ENCODE measurements around the gene NPLOC4. TPM values are rescaled to one million over a fixed set of nuclear protein-coding genes. Genes with fewer than 3 reads are reported as not detected.

Gene NPLOC4
- total and polyA plus RNA-seq, 9 of the 15 experiments (the other 6 are each of a cell fraction or from before 2014, with no cell fraction given) = 1.5 to 116 (median 64.5) TPM

DNA sequence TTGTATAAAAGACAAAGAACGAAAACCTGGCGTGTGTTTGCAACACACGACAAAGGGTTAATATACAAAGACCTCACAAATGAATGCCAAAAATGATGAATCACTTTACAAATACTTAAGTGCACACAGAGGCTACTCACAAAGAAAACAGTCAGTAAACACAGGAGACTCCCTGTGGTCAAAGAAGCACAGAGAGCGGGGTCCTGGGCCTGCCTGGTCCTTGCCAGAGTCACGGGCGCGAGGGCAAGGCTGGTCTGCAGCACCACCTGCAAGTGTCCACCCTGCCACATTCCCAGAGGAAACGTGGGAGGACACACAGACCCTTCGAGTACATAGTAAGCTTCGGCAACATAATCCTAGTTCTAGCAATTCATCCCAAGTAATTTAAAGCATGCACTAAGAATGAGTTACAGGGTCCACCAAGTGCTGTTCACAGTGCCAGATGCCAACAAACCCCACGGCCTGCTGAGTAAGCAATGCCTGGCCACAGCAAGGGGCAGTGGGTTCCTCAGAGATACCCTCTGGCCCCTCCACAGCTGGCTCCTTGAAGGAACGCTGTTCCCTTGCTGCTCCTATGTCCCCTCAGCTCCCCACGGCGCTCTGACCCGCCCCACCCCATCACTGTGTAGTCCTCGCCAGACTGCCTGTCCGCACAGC is 60.2 kb downstream of the NPLOC4 start (continued):
- no peak for TF ChIP-seq ARID3A (IDR thresholded peaks at IDR 0.05; ENCODE audit: borderline replicate concordance, low read depth, low read length)
- no peak for TF ChIP-seq TCF7L2 (IDR thresholded peaks at IDR 0.05; ENCODE audit: low read depth, low read length)

- H3K9me3 ChIP-seq (replicated peaks; ENCODE audit: control insufficient read depth, insufficient read depth, low read depth, low read length) = no peaks in the 10 kb centered on the region
- H3K4me2 ChIP-seq (ENCODE audit: insufficient read depth, low read length) = no peak overlapping the region
- H3K4me1 ChIP-seq (replicated peaks in 1 of 2; ENCODE audit: control insufficient read depth in 2 of 2, insufficient read depth in 2 of 2, low read length in 2 of 2) = peaks cover 8 to 18% of the 10 kb centered on the region in 2 experiments; a peak in 4 of 5 replicates
- 98% methylated on average over 3 of the region's 3 CpGs for WGBS (ENCODE audit: insufficient coverage, low coverage, missing lambda C conversion rate)
- H3K79me2 ChIP-seq (ENCODE audit: control insufficient read depth, insufficient read depth, low read length) = peaks cover 10% of the 10 kb centered on the region; the same call in 2 of the 3 replicates
- BruUV-seq (replicated peaks) = no TSS peak
- H3K27me3 ChIP-seq (ENCODE audit: control insufficient read depth in 2 of 2, insufficient read depth in 2 of 2, low read length in 2 of 2) = no peaks in the 10 kb centered on the region
- intact Hi-C loops (cut with micrococcal nuclease) = no loop called here
- ChIA-PET POLR2A (no interaction called here), CTCF (ENCODE audit: low intra/inter-chr PET ratio) (no interaction called here)
- in situ Hi-C loops (cut with MboI) = no loop called here
- H2AFZ ChIP-seq (ENCODE audit: low read depth, low read length) = no peak overlapping the region
- H3K9me1 ChIP-seq (ENCODE audit: control insufficient read depth, insufficient read depth, low read length) = no peaks in the 10 kb centered on the region
- no peak for DNase-seq (ENCODE audit: extremely low read depth in 1 of 4, low spot score in 3 of 4)
- H4K20me1 ChIP-seq (replicated peaks; ENCODE audit: control insufficient read depth, insufficient read depth, low read length) = peaks cover 7% of the 10 kb centered on the region
- ATAC-seq = no peak
- no peak for FAIRE-seq
- H3K36me3 ChIP-seq (ENCODE audit: control insufficient read depth, insufficient read depth, low read length) = peaks cover 94% of the 10 kb centered on the region; the same call in 2 of the 3 replicates
- no peak overlapping the region for H3K27ac ChIP-seq (ENCODE audit: extremely low read depth, low read depth, low read length)
- no peak overlapping the region for H3K4me3 ChIP-seq
- no peak overlapping the region for H3K9ac ChIP-seq (ENCODE audit: insufficient read depth in 1 of 2, low read depth in 2 of 2, low read length in 2 of 2)
- TF ChIP-seq, protein P1, sequence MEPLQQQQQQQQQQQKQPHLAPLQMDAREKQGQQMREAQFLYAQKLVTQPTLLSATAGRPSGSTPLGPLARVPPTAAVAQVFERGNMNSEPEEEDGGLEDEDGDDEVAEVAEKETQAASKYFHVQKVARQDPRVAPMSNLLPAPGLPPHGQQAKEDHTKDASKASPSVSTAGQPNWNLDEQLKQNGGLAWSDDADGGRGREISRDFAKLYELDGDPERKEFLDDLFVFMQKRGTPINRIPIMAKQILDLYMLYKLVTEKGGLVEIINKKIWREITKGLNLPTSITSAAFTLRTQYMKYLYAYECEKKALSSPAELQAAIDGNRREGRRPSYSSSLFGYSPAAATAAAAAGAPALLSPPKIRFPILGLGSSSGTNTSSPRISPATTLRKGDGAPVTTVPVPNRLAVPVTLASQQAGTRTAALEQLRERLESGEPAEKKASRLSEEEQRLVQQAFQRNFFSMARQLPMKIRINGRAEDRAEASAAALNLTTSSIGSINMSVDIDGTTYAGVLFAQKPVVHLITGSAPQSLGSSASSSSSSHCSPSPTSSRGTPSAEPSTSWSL (CRISPR knock-in tag; IDR thresholded peaks at IDR 0.05; ENCODE audit: borderline replicate concordance) = no peak
- TF ChIP-seq SIN3A (IDR thresholded peaks at IDR 0.05; ENCODE audit: borderline replicate concordance in 2 of 2, control insufficient read depth in 1 of 2, low read depth in 2 of 2, low read length in 2 of 2) (no peak), SRSF9 (IDR thresholded peaks at IDR 0.05; ENCODE audit: borderline replicate concordance, low read depth, low read length) (no peak), RBBP5 (IDR thresholded peaks at IDR 0.05; ENCODE audit: borderline replicate concordance, insufficient read depth, low read length, poor library complexity, severe bottlenecking) (no peak), POLR2G (IDR thresholded peaks at IDR 0.05; ENCODE audit: low read depth, low read length) (no peak), RBM25 (IDR thresholded peaks at IDR 0.05; ENCODE audit: low read depth, low read length, severe bottlenecking) (no peak), ZFP1 (CRISPR knock-in tag; IDR thresholded peaks at IDR 0.05) (no peak), ELF1 (tag; IDR thresholded peaks at IDR 0.05) (no peak), POLR3G (IDR thresholded peaks at IDR 0.05; ENCODE audit: extremely low read depth, insufficient read length, insufficient replicate concordance) (no peak), FOXO4 (CRISPR knock-in tag; IDR thresholded peaks at IDR 0.05) (no peak)
- TF ChIP-seq, protein P2, sequence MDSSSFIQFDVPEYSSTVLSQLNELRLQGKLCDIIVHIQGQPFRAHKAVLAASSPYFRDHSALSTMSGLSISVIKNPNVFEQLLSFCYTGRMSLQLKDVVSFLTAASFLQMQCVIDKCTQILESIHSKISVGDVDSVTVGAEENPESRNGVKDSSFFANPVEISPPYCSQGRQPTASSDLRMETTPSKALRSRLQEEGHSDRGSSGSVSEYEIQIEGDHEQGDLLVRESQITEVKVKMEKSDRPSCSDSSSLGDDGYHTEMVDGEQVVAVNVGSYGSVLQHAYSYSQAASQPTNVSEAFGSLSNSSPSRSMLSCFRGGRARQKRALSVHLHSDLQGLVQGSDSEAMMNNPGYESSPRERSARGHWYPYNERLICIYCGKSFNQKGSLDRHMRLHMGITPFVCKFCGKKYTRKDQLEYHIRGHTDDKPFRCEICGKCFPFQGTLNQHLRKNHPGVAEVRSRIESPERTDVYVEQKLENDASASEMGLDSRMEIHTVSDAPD (CRISPR knock-in tag; IDR thresholded peaks at IDR 0.05) = no peak
These were observed 61.1 kb downstream of the NPLOC4 start for GRCh38 chr17:81575836-81576235.

Data from K562 (cell line).